ENCODE data around the gene DPF3. TPM values are rescaled to one million over a fixed set of nuclear protein-coding genes. Genes with fewer than 3 reads are reported as not detected.

Gene DPF3
- total RNA-seq, 1 experiment from 2014 or later, result not detected

DNA sequence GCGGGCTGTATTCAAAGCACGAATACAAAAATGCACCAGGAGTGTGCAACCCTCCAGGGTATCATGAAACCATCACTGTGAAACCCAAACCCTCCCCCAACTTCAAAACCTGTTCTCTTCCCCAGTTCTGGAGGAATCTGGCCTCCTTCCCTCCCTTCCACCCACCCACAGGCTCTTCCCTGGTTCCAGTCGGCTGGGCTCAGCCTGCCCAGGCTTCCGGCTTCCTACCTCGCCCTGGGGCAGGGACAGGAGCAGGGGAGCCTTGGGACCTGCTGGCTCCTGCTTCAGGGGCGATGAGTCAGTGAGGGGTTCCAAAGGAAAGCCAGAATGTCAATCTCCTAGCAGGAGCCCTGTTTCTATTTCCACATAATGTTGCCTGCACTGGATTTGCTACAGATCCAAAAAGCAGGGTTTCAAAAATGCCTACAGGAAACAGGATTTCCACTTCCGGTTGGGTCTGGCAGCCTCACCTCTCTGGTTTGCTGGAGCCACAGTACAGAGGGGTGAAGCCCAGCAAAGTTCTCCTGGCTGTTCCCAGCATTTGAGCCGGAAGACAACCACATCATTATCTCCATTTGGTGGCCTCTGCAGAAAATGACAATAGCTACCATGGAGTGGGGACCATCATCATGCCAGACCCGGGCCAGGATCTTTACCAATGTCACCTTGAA is 278.3 kb downstream of the DPF3 start:
- ChIA-PET POLR2A (no interaction called here), CTCF (no interaction called here)
- DNase-seq (ENCODE audit: low read depth, low spot score) (no peak), ATAC-seq (no peak)
- H3K4me1 ChIP-seq (ENCODE audit: control insufficient read depth, insufficient read depth, low read length), result no peaks in the 10 kb centered on the region
- TF ChIP-seq, protein P1, sequence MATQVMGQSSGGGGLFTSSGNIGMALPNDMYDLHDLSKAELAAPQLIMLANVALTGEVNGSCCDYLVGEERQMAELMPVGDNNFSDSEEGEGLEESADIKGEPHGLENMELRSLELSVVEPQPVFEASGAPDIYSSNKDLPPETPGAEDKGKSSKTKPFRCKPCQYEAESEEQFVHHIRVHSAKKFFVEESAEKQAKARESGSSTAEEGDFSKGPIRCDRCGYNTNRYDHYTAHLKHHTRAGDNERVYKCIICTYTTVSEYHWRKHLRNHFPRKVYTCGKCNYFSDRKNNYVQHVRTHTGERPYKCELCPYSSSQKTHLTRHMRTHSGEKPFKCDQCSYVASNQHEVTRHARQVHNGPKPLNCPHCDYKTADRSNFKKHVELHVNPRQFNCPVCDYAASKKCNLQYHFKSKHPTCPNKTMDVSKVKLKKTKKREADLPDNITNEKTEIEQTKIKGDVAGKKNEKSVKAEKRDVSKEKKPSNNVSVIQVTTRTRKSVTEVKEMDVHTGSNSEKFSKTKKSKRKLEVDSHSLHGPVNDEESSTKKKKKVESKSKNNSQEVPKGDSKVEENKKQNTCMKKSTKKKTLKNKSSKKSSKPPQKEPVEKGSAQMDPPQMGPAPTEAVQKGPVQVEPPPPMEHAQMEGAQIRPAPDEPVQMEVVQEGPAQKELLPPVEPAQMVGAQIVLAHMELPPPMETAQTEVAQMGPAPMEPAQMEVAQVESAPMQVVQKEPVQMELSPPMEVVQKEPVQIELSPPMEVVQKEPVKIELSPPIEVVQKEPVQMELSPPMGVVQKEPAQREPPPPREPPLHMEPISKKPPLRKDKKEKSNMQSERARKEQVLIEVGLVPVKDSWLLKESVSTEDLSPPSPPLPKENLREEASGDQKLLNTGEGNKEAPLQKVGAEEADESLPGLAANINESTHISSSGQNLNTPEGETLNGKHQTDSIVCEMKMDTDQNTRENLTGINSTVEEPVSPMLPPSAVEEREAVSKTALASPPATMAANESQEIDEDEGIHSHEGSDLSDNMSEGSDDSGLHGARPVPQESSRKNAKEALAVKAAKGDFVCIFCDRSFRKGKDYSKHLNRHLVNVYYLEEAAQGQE (IDR thresholded peaks at IDR 0.05; ENCODE audit: insufficient read depth in 1 of 2, low read depth in 2 of 2, low read length in 1 of 2), result no peak
- TF ChIP-seq, protein P2, sequence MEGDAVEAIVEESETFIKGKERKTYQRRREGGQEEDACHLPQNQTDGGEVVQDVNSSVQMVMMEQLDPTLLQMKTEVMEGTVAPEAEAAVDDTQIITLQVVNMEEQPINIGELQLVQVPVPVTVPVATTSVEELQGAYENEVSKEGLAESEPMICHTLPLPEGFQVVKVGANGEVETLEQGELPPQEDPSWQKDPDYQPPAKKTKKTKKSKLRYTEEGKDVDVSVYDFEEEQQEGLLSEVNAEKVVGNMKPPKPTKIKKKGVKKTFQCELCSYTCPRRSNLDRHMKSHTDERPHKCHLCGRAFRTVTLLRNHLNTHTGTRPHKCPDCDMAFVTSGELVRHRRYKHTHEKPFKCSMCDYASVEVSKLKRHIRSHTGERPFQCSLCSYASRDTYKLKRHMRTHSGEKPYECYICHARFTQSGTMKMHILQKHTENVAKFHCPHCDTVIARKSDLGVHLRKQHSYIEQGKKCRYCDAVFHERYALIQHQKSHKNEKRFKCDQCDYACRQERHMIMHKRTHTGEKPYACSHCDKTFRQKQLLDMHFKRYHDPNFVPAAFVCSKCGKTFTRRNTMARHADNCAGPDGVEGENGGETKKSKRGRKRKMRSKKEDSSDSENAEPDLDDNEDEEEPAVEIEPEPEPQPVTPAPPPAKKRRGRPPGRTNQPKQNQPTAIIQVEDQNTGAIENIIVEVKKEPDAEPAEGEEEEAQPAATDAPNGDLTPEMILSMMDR (IDR thresholded peaks at IDR 0.05), result no peak
- TF ChIP-seq POLR2AphosphoS5 (IDR thresholded peaks at IDR 0.05; ENCODE audit: low read depth, low read length), result no peak
- no peak for TF ChIP-seq SIN3A (IDR thresholded peaks at IDR 0.05; ENCODE audit: borderline replicate concordance, insufficient read depth, low read depth, low read length)
- no peak for TF ChIP-seq TCF7L2 (IDR thresholded peaks at IDR 0.05; ENCODE audit: low read depth, low read length)
- no TSS peak for BruUV-seq (replicated peaks)
- H3K27me3 ChIP-seq (ENCODE audit: control insufficient read depth, insufficient read depth, low read length), result no peaks in the 10 kb centered on the region
- intact Hi-C loops (cut with micrococcal nuclease; ENCODE audit: unreplicated experiment) (no loop called here), in situ Hi-C loops (cut with HindIII; ENCODE audit: low pct_unique_long_range_greater_than_20kb, low sequenced_read_pairs) (no loop called here)
- H3K4me3 ChIP-seq (ENCODE audit: low read depth in 2 of 2, low read length in 2 of 2), result no peak overlapping the region
- no peaks in the 10 kb centered on the region for H3K9me3 ChIP-seq (ENCODE audit: control insufficient read depth, insufficient read depth, low read depth, low read length)
- H3K27ac ChIP-seq (ENCODE audit: low read length), result no peak overlapping the region
- H3K36me3 ChIP-seq (ENCODE audit: control insufficient read depth, insufficient read depth, low read length), result no peaks in the 10 kb centered on the region

DNA sequence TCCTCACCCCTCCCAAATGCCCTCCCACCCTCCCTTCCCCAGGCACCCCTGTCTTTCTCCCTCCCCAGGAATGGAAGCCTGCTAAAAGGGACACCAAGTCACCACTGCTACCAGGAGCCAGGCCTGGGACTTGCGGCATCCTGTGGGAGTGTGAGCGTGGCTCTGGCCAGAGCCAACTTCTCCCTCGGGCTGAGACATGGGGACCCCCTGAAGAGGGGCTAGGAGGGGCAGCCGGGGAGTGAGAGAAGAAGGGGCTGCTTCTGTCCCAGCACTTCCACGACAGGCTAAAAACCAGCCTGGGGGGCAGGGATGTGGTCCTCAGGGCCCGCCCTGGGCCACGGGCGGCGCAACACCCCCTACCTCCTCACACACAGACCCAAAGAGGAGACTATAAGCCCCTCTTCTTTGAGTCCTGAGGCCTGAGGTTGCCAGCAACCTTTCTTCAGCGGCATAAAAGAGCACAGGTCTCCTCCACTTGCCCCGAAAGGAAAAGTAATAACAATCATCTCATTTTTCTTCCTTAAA is 278.9 kb downstream of the DPF3 start:
- no peaks in the 10 kb centered on the region for H3K9me3 ChIP-seq (ENCODE audit: control insufficient read depth, insufficient read depth, low read depth, low read length)
- CTCF ChIA-PET, result no interaction called here
- H3K4me1 ChIP-seq (ENCODE audit: control insufficient read depth, insufficient read depth, low read length), result no peaks in the 10 kb centered on the region
- no peaks in the 10 kb centered on the region for H3K27me3 ChIP-seq (ENCODE audit: control insufficient read depth, insufficient read depth, low read length)
- in situ Hi-C loops (cut with HindIII; ENCODE audit: low pct_unique_long_range_greater_than_20kb, low sequenced_read_pairs), result no loop called here
- H3K36me3 ChIP-seq (ENCODE audit: control insufficient read depth, insufficient read depth, low read length), result no peaks in the 10 kb centered on the region
- POLR2A ChIA-PET, result no interaction called here
- no peak overlapping the region for H3K4me3 ChIP-seq (ENCODE audit: low read depth in 2 of 2, low read length in 2 of 2)
- no peak for DNase-seq (ENCODE audit: low read depth, low spot score)
- intact Hi-C loops (cut with micrococcal nuclease; ENCODE audit: unreplicated experiment), result no loop called here
- no peak overlapping the region for H3K27ac ChIP-seq (ENCODE audit: low read length)
- BruUV-seq (replicated peaks), result no TSS peak
- no peak for ATAC-seq
- TF ChIP-seq SIN3A (IDR thresholded peaks at IDR 0.05; ENCODE audit: borderline replicate concordance, insufficient read depth, low read depth, low read length), result no peak
- TF ChIP-seq, protein P1 (IDR thresholded peaks at IDR 0.05; ENCODE audit: insufficient read depth in 1 of 2, low read depth in 2 of 2, low read length in 1 of 2), result no peak
- no peak for TF ChIP-seq POLR2AphosphoS5 (IDR thresholded peaks at IDR 0.05; ENCODE audit: low read depth, low read length)
- TF ChIP-seq TCF7L2 (IDR thresholded peaks at IDR 0.05; ENCODE audit: low read depth, low read length), result no peak
- TF ChIP-seq, protein P2 (IDR thresholded peaks at IDR 0.05), result no peak
